Measurements from ENCODE around the gene ZBTB2.

- no peak for TF ChIP-seq CTCF (IDR thresholded peaks at IDR 0.05)
- no peak for TF ChIP-seq POLR2A (IDR thresholded peaks at IDR 0.05)
- TF ChIP-seq POLR2AphosphoS5 (IDR thresholded peaks at IDR 0.05) = no peak
Observed at GRCh38 chr6:151379933-151380847, 11.2 kb downstream of the ZBTB2 start.
